ENCODE data around the gene ALK.

The ALK gene

DNA sequence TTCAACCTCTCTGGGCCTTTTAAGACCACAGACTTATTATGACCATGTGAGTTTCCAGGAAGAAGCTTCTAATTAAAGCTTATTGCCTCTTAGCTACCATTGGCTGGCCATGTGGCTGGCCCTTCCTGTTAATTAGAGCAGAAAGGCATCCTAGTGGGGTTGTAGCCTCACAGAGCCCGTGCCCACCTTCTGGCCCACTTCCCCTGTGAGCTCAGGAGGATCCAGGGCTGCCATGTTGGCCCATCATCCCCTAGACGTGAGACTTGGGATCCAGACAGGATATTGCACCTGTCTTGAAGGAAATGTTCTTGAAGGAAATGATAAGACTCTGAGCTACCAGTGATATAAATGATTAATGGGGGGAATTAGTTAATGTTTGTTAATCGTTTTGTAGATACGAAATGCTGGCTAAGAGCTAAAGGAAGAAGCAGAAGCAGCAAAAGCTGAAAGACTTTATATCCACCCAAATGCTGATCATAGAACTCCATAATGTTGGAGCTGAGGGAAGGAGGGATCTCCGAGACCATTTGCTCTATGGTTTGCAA is 550.7 kb downstream of the ALK start:
- DNase-seq (ENCODE audit: low read depth in 2 of 2), result no peak

DNA sequence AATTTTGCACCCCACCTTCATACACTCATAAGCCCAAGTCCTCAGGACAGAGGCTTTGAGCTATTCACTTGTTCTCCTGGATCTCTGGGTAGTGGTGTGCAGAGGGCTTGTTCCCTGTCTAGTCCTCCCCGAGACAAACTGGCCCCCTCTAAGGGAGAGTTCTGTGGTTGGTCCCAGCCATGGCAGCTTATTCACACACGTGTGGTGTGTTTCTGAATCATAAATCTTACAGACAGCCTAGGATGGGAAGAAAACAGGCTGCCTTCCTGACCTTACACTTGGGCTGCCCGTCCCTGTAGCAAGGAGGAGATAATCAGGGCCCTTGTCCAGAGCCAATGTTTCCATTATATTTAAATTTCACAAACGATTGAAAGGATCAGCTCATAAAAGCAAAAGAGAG is 551.2 kb downstream of the ALK start:
- DNase-seq (ENCODE audit: low read depth in 2 of 2), result no peak

DNA sequence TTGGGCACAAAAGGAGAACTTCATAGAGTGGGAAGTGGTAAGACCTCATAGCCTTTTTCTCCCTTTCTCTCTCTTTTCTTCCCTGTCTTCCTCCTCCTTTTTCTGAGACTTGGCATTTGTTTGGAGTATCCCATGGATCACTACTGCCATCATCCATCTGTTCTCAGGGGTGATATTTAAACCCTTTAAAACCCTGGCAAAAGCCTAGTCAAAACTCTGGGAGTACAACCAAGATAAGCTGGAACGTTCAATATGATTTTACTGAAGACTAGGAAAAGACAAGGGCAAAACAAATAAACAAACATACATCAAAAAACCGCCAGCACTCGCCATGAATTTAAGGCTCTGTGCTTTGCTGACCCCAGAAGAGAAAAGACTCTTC is 552.7 kb downstream of the ALK start:
- DNase-seq (ENCODE audit: low read depth in 2 of 2), result no peak

DNA sequence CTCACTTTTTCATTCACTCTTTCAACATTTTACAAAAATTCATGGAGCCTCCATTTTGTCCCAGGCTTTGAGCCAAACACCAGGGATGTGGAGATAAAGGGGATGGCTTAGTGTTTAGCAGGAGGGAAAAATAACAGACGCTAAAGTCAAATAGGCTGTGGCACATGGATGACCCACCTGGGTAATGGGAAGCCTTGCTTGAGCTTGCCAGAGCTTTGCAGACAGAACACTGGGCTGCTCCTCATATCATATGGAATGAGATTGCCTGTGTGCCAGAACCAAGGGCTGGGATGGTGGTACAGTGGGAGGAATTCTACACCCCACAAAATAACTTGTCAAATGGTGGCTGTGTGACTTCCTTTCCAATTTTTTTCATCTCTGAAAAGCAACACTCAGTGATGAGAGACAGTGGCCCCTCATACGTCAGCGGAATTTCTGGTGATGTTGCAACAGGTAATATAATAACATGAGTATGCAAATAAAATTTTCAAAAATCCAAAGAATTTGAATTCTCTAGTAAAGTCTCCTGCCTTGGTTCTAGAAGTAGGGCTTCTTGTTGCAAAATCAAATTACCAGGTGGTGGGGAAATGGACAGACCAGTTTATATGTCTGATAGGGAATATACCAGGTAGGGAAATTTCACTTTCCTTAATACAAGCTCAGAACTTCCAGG is 553.3 kb downstream of the ALK start:
- no peak for DNase-seq (ENCODE audit: low read depth in 2 of 2)

DNA sequence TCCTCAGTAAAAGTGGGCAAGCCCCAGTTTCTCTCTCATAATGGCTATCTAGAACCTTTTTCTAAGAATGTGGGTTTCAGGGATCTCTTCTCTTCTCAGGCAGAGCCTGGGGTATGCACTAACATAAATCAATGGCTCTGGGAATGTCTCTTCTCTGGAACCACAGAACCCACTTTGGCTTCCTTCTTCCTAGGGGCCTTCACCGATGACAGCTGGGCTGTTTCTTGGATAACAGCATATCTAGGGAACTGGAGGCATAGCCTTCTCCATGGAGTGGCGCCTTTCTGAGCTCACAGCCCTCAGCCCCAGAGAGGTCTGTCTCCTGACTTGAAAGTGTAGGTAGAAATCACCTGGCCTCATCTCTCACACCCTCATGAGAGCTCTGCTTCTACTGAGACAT is 558.3 kb downstream of the ALK start:
- no peak for DNase-seq (ENCODE audit: low read depth in 2 of 2)

DNA sequence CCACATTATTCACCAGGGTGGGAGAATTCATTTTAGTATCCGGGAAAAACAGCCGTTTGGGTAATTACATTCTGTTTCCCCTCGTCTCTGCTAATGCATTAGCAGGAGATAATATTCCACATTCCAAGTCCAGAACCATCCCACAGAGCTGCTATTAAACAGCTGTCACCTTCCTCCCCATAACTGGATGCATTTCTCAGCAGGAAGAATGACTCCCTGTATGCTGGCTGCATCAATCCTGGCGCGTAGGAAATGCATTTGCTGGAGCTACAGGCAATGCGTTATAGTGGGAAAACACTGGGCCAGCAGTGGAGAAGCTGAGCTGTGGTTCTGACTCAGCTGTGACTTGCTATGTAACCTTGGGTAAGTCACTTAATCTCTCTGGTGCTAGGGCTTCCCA is 560.2 kb downstream of the ALK start:
- DNase-seq (ENCODE audit: low read depth in 2 of 2), result no peak

DNA sequence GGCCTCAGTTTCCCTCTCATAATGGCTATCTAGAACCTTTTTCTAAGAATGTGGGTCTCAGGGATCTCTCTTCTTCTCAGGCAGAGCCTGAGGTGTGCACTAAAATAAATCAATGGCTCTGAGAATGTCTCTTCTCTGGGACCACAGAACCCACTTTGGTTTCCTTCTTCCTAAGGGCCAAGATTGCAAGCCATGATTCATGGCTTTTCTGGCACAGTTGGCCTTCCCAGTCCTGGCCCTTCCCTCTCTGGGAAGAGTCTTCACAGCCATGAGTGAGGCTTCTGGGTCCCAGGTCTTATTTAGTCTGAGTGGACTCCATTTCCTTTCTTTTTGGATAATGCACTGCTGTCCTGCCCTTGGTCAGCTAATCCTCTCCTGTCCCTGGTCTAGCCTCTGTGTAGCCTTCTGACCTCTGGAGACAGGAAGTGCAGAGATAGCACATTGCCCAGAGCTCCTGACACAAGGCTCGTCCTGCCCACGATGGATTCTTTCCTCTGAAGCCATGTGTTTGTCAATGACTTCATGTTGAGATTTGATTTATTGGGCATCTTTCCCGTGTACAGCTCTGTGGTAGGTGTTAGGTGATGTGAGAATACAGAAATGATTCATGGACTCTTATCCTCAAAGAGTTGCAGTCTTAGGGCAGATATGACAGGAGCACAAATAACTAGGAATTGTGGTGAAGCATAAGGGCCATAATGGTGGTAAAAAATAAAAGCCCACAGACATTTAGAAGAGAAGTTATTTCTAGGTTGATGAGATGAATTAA is 561.2 kb downstream of the ALK start:
- DNase-seq (ENCODE audit: low read depth in 2 of 2), result no peak

DNA sequence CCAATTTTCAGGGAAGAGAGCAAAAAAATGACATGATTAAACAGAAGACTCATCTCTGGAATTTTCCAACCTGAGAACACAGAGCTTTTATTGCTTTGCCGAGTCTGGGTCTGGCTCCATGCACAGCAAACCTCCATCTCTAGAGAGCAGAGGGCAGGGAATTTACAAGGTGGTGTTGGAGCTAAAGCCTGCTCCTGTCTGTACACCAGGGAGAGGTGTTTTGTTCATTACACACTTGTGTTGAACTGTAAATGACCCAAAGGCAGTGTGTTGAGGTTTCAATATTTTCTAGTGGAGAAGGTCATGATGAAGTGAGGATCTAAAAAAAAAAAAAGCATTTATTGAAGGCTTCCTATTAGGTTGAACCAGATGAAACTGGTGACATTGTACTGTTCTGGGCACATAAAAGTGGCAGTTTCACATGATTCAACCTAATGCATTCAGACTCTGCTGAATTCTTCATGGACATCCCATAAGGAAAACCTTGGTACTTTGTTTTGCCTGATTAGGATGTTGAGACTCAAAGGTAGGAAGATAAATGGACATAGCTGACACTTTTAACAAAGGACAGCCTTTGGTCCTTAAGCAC is 567.9 kb downstream of the ALK start:
- no peak for DNase-seq (ENCODE audit: low read depth in 2 of 2)

DNA sequence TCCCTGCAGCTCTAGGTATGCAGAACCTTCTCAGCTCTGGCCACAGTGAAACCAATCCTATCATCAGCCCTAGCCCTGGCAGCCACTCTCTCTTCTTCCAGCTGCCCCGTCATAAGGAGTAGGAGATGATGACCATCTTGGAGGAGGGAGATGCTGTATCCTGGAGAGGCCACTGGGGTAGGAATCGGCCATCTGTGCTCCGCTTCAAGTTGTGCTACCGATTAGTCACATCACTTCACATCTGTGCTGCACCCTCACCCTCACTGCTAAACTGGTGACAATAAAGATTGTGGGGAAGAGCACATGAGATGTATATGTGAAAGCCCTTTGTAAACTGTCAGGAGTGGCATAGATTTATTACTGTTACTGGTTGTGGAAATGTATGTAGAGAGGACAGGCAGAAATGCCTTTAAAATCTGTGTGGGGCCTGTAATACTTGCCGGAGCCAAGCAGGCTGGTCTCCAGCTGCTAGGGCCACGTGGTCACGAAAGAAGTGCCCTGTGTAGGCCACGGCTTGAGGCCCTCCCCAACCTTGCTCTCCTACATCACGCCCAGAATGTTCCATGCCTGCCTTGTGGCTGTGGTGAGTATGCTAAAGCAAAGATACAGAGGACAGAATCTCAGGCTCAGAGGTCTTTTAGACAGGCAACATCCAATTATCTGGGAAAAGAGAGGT is 569.3 kb downstream of the ALK start:
- no peak for DNase-seq (ENCODE audit: low read depth in 2 of 2)

DNA sequence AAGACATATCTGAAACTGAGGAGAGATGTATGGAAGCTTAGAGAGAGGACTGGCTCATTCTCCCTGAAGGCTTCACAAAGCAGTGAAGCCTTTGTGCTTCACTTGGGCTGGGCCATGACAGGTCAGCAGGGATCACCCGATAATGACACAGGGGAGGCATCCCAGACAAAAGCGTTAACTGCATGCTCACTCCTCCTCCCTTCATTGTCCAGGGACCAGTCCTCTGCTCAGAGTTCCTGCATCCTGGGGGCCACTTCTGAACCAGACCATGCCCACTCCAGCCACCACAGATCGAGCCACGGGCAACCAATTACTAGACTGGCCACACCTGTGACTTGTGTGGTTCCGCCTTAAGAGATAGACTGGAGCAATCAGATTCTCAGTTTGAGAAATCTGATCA is 570.1 kb downstream of the ALK start:
- DNase-seq (ENCODE audit: low read depth in 2 of 2), result no peak

DNA sequence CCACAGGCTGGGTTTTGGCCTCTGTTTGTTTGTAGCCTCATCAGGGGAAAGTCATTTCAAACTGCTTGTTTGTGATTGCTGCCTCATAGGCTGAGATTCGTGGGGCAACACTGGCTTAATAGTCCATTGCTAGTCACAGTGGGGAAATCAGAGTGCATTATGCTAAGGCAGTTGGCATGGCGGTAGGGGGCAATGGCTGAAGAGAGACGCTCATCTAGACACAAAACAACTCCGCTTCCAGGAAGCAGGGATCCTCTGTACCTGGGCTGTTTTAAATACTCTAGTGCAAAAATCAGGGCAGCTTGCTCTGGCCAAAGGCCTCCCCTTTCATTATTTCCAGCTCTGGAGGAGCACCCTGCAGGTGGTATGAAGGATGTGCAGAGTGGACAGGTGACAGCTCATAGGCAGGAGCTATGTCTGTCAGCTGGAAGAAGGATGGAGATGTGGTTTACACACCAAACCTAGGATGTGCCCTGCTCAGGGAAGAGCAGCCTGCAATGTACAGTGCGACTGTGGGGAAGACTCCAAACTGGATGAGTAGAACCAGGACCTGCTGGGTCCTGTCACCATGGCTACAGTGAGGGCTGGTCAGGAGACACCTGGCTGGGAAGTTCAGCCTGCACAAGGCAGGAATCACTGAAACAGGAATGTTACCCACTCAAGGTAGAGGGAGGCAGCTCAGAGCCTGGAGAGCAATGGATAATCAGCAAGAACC is 571.9 kb downstream of the ALK start:
- no peak for DNase-seq (ENCODE audit: low read depth in 2 of 2)

DNA sequence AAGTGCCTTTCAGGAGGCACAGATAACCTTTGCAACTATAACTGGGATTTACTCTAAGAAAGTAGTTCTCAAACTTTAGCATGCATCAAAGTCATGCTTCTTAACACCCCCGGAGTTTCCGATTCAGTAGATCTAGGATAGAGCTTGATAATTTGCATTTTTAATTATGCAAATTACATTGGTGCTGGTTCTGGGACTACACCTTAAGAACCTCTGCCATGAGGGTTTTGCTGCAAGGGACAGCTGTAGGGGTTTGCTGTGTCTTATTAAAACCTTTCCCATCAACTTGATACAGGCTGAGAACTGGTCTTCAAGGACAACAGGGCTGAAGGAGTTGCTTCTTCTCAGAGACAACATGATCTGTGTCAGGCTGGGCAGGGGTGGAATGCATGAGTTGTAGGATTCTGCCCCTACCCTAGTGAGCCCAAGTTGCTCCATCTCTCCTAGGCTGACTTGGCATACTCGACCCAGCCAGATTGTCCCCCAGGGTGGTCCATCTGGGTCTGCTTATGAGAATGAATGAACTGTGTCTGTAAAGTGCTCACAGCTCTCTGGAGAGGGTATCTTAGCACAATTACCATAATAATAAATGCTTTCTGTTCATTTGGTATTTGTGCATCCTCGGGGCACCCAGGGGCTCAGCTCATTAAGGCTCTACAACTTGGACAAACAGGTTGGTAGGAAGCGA is 573.5 kb downstream of the ALK start:
- DNase-seq (ENCODE audit: low read depth in 2 of 2), result no peak

DNA sequence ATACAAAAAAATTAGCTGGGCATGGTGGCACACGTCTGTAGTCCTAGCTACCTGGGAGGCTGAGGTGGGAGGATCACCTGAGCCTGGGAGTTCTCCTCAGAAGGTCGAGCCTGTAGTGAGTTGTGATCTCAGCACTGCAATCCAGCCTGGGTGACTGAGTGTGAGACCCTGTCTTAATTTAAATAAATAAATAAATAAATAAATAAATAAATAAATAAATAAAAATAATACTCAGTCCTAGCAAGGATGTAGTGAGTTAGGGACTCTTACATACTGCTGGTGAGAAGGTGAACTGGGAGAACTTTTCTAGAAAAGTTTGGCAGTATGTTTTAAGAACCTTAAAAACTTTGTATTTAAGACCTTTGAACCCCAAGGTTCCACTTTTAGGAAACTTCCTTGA is 576.1 kb downstream of the ALK start:
- DNase-seq (ENCODE audit: low read depth in 2 of 2), result no peak

DNA sequence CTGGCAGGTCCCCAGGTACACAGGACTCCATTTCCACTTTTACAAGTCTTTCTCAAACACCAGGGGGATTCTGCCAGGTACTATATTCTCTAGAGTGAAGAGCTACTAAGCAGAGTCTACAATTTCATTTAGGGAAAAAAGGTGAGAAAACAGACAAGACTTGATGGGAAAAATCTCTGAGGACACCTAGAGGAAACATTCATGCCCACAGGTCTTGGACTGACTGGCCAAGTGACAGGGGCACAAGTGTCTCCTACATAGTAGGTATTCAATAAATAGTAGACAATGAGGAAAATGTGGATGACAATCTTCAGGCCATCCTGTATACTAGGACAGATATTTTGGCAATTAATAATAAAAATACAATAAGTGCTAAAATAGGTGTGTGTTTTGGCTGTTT is 577.6 kb downstream of the ALK start:
- no peak for DNase-seq (ENCODE audit: low read depth in 2 of 2)

DNA sequence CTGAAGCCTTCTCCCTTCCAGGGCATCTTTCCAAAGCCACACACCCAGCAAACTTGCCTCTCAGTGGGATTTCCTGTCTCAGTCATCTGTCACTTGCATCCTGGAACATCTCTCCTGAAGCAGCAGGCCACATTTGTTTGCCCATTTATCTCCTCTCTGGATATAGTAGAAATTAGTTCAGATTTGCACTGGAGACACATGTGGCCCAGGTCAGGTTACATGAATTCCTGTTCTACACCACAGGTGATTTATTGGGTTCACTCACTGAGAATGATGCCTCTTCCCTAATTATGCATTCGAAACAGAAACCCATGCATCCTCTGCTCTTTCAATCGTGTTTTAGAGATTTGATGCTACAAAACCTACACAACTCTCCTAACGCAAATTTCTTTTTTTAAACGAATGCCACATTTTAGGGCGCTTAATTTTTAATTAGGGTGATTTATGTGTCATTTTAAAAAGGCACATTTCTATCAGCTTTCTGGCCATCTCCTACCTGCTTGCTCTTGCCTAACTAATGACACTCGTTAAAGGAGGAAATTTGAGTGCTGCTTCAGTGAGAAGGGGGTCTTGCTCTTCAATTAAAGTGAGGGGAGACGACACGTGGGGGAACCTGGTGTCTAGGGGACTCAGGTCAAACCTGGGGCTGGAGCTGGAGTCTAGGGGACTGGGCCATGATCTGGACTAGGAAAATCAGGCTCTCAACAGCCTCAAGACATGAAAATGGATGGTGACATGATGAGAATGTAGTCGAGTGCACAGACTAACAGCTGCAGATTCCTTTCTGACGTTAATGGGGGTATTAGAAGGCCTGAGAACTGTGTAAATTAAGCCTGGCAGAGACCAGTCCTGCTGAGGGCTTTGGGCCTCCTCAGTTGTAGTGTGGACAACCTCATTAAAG is 584.8 kb downstream of the ALK start:
- DNase-seq (ENCODE audit: low read depth in 2 of 2), result no peak

DNA sequence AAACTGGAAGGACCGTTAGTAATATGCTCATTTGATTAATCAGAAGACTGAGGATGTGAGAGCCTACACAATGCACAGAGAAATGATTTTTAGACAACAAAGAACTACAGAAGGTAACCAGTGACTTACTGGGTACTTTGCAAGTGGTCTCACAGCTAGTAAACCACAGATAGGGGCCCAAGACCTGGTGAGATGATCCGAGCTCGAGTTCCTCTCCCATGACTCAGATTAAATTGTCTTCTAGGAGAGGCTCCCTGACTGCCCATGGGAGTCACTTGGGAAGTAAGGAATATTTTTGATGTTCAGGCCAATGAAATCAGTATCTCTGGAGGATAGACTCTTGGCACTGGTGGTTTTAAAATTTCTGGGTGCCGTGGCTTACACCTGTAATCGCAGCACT is 586.0 kb downstream of the ALK start:
- DNase-seq (ENCODE audit: low read depth in 2 of 2), result no peak

DNA sequence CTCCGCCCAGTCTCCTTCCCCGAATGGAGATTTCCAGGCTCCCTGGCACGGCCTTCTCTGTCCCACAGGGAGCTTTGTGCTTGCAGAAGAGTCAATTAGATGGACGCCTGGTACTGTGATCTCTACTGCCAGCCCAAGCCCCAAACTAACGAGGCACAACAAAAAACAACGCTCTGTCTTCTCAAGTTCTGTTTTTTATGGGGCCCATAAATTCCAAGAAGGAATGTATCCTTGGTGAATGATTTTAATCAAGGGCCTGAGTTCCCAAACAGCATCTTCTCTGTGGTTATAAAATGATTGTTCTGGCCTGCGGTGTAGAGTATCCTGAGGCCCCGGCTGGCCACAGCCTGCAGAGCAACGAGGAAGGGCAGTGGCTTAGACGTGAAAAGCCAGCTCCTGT is 586.7 kb downstream of the ALK start:
- no peak for DNase-seq (ENCODE audit: low read depth in 2 of 2)

DNA sequence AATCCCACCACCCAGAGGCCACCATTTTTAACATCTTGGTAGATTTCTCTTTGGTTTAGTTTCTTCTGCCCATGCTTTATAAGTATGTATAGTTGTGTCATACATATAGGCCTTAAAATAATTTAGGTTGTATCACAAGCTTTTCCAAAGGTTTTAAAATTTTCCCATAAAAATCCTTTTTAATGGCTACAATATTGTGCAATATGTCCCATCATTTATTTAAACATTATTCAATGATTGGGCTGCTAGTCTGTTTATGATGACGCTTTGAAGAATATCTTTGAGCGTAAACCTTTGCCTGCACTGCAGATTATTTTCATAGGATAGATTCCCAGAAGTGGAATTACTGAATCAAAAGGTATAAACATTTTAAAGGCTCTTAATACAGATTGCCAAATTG is 588.8 kb downstream of the ALK start:
- no peak for DNase-seq (ENCODE audit: low read depth in 2 of 2)

DNA sequence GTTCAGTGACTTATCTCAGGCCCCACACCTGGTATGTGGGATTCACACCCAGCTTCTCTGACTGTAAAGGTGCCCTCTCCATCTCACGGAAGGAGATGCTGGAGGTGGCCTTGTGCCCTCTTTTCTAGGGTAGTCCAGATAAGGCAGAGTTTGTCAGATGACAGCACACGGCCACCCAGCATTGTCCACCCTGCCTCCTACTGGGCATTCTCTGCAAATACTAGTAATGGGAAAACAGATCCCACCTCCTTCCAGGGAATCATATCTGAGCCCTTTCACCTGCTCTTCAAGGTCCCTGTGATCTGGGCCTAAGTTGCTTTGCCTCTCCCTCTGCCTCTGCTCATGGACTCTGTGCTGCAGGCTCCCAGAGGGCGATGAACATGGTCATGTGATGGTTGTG is 591.5 kb downstream of the ALK start:
- DNase-seq (ENCODE audit: low read depth in 2 of 2), result no peak

DNA sequence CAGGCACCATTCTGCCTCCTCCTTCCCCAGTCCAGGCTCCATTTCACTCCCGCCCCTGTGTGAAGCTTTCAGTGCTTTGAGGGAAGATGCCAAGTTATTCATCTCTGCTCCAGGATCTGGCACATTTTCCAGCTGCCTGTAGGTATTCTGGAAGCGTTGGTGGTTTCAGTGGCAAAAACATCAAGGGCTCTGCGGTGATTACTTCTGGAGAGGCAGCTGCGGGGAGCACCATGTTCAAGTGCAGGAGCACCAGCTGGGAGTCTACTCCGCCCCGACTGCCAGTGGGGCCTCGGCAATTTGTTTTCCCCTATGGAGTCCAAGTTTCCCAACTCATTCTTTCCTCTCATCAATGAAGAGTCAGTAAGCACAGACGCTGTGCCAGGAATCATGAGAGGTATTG is 594.5 kb downstream of the ALK start:
- no peak for DNase-seq (ENCODE audit: low read depth in 2 of 2)
